Renal cortex interstitium (tissue), 11 donors: ENCODE results near the gene BABAM1. TPM values are rescaled to one million over a fixed set of nuclear protein-coding genes. Genes with fewer than 3 reads are reported as not detected.
"Not testable (repeated sequence)": the region's sequence is repeated elsewhere in the genome, so short reads cannot be mapped to it uniquely, and the experiment has no call there.

Experiments used
- DNase-seq, 11 donors: peaks; one replicate each; pipeline ENCODE4 v3.0.0-alpha.2; 2013; ENCODE audit warnings: low read depth in 9 of 11, low spot score in 4 of 11; ENCODE audit errors: extremely low read depth in 1 of 11
- polyA plus RNA-seq, 3 donors: library from polyadenylated mRNA; unstranded; fragments of 120-200 nt; gene quantifications; one replicate each; pipeline ENCODE4 v1.2.1, GENCODE V29; 2013; ENCODE audit not compliant: insufficient read length in 3 of 3

Gene BABAM1
- polyA plus RNA-seq, 3 donors = 97.0 to 111 (median 107) TPM

DNA sequence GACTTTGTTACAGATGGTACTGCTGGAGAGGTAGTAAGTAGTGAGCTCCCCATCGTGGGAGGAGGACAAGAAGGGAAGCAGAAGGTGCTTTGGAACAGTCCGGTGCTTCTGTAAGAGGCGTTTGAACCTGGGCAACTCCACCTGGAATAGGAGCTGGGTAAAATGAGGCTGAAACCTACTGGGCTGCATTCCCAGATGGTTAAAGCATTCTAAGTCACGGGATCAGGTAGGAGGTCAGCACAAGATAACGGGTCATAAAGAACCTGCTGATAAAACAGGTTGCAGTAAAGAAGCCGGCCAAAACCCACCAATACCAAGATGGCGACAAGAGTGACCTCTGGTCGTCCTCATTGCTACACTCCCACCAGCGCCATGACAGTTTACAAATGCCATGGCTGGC is 19.5 kb downstream of the BABAM1 start:
- DNase-seq = no peak

DNA sequence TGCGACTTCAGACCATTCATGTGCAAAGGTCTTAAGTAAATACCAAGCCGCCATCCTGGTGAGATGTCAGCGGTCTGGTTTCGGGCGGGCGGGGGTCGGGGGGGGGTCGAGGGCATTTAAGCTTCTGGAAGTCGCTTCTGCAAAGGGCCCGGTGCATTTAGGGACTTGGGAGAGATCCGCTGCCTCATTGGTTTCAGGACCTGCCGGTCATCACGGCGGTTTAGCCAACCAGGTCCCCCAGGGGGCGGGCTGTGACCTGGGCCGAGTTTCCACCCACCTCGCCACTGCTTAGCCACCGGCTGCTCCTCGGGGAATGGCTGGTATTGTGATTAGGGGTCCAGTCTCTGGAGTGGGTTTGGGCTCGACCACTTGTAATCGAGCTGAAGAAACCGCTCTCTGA is 22.2 kb downstream of the BABAM1 start:
- peak in 5 of 11 donors; percentile 51 to 74 (median 60) for DNase-seq

GRCh38 chr19:17292301-17293074 is 25.2 kb downstream of the BABAM1 start:
- DNase-seq = peak in 8 of 11 donors; percentile 46 to 75 (median 72)

- DNase-seq = no peak
Observed at GRCh38 chr19:17293605-17294004, 26.4 kb downstream of the BABAM1 start.

DNA sequence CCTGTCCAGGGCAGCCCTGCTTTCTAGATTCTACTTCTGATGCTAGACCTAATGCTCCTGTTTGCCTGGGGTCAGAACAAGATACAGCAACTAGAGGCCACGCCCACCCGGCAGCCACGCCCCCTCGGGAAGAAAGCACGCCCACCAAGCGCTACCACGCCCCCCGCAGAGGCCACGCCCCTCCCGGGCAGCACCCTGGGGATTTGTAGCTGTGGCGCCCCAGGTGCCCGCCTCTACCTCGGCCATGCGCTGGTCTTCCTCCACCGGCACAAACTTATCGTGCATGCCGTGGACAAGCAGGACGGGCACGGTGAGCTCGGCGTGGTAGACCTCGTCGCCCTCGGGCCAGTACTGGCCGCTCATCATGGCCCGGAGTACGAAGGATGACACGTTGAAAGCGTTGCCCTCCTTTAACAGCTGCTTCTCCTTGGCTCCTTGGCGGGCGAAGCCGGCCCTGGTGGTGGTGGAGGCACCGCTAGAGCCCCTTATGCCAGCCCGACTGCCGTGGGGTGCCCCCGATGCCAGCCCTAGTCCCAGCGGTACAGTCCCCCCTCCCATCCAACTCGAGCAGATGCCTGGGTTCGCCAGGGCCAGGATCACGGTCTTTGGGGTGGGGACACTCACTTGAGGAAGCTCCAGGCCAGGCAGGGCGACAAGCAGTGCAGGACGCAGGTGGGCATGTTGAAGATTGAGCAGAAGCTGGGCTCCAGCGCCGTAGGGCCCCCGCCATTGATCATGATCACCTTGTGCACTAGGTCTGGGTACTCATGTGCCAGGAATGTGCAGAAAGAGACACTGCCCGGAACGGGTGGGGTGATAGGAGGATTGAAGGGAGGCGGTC is 27.0 kb downstream of the BABAM1 start:
- DNase-seq = no peak

DNA sequence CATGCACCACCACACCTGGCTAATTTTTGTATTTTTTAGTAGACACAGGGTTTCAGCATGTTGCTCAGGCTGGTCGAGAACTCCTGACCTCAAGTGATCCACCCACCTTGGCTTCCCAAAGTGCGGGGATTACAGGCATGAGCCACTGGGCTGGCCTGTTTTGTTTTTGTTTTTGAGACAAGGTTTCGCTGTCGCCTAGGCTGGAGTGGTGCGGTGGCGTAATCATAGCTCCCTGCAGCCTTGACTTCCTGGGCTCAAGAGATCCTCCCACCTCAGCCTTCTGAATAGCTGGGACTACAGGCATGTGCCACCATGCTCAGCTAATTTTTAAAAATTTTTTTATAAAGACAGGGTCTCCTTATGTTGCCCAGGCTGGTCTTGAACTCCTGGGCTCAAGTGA is 28.3 kb downstream of the BABAM1 start:
- not testable (repeated sequence) for DNase-seq

DNA sequence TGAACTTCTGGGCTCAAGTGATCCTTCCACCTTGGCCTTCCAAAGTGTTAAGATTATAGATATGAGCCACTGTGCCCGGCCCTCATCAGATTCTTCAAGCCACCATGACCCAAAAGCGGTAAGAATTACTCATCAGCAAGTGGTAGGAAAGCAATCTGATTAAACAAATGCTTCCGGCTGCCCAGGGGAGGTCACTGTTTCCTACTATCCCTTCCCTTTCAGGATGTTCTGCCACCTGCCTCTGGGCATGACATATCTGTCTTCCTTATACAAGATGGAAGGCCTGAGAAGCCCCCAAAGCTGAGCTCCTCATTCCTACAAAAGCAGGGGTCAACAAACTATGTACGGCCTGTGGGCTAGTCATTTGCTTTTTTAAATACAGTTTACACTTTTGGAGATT is 29.0 kb downstream of the BABAM1 start:
- DNase-seq = no peak

DNA sequence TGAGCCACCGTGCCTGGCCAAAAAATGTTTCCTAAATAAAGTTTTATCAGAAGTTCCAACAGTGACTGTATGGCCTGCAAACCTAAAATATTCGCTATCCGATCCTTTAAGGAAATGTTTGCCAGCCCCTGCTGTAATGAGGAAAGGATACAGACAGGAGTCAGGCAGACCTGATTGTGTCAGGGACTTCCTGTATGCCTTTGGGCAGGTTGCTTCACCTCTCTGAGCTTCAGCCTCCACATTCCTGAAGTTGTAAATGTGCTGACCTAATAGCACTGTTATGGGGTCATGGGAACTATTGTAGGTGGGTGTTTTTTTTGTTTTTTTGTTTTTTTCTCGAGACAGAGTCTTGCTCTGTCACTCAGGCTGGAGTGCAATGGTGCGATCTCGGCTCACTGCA is 29.7 kb downstream of the BABAM1 start:
- DNase-seq = no peak

- no peak for DNase-seq
Observed at GRCh38 chr19:17300992-17301619, 33.9 kb downstream of the BABAM1 start.

DNA sequence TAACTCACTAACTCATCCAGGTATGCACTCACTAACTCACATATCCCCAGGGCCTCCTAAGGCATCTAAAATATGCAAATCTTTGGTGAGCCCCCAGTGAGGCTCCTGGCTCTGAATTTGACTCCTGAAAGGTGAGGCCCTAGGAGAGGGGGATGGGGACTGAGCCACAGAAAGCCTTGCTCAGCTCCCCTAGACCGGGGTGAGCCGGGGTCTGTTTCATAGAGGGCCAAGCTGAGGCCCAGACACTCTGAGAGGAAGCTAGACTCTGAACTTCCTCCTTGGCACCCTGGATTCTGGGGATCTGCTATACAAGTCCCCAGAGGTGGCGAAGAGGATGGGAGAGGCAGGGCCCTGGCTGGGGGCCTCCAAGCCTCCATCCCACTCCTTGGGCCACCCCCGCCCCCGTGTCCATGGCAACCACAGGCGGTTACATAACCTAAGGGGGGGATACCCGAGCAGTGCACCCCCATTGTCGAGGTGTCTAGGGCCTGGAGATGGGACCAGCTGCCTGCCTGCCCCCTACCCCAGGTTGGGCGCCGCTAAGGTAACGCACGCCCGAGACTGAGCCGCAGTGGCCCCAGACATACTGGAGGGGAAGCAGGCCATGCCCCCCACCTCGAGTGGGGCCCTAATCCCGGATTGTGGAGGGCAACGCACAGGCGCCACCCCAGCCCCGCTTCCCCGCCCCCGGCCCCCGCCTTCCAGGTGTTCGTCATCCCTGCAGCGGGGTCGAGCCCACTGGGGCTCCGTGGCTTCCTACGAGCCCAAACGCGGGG is 35.3 kb downstream of the BABAM1 start:
- no peak for DNase-seq

GRCh38 chr19:17303167-17303939 is 36.1 kb downstream of the BABAM1 start, which contains the start of gene ABHD8:
Gene ABHD8, minus strand, starts transcription at chr19:17303425. Its CDS starts 1,809 bp downstream, at chr19:17301616.
- DNase-seq = peak; percentile 83 to 95 (median 92)

DNA sequence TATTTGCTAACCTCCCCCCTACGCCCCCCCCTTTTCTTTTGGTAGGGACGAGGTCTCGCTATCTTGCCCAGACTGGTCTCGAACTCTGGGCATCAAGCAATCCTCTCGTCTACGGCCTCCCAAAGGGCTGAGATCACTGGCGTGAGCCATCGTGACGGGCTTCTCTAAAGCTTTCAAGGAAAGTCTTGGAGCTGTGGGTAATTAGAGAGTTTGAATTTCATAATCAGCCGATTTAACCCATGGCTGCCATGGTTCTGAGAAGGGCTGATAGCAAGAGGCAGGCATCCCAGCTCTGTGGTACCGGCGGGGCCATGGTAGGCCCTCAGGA is 36.7 kb downstream of the BABAM1 start:
- no peak for DNase-seq

- DNase-seq = no peak
Observed at GRCh38 chr19:17304386-17305215, 37.4 kb downstream of the BABAM1 start.

- DNase-seq = no peak
Observed at GRCh38 chr19:17305216-17305516, 37.9 kb downstream of the BABAM1 start.

DNA sequence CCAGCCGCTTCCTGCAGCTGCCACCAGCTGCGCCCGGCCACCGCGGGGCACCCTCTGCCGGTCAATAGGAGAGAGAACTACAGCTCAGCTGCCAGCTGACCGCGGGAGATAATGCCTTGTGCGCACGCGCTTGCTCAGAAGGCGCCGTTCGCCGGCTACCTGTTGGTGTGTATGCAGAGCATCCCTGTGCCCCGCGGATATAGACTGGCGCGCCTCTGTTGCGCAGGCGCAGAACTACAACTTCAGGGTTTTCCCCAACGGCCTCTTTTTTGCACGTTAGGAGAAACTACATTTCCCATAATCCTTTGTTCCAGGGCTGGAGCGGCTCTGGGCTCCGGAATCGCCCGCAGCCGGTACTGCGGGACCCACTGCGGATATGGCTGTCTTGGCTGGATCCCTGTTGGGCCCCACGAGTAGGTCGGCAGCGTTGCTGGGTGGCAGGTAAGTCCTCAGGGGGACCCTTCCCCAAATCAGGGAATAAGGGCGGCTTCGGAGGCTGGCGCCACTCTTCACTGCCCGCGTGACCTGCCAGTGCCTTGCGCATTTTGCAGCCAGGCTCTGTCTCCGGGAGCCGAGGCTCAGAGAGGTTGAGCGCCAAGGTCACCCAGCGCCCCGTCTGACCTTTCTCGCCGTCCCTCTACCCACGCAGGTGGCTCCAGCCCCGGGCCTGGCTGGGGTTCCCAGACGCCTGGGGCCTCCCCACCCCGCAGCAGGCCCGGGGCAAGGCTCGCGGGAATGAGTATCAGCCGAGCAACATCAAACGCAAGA is 38.5 kb downstream of the BABAM1 start, which contains the start of gene MRPL34:
TSS of gene MRPL34 (plus strand) at position 356 of the 768 bp plus-strand sequence. CDS start at position 377, 21 bp downstream.
- DNase-seq = peak; percentile 90 to 97 (median 96)

- no peak for DNase-seq
Observed at GRCh38 chr19:17306285-17306714, 39.1 kb downstream of the BABAM1 start.

GRCh38 chr19:17307876-17308377 is 40.7 kb downstream of the BABAM1 start:
- no peak for DNase-seq
